Activated T-cell treated with anti-CD3 and anti-CD28 coated beads for 24 hours (primary cell): Measurements from ENCODE around the gene PRR12.

Source experiments
- DNase-seq: peaks from one replicate; pipeline ENCODE4 v3.0.0-alpha.2; 2020; ENCODE audit warnings: low read depth

Gene PRR12, protein sequence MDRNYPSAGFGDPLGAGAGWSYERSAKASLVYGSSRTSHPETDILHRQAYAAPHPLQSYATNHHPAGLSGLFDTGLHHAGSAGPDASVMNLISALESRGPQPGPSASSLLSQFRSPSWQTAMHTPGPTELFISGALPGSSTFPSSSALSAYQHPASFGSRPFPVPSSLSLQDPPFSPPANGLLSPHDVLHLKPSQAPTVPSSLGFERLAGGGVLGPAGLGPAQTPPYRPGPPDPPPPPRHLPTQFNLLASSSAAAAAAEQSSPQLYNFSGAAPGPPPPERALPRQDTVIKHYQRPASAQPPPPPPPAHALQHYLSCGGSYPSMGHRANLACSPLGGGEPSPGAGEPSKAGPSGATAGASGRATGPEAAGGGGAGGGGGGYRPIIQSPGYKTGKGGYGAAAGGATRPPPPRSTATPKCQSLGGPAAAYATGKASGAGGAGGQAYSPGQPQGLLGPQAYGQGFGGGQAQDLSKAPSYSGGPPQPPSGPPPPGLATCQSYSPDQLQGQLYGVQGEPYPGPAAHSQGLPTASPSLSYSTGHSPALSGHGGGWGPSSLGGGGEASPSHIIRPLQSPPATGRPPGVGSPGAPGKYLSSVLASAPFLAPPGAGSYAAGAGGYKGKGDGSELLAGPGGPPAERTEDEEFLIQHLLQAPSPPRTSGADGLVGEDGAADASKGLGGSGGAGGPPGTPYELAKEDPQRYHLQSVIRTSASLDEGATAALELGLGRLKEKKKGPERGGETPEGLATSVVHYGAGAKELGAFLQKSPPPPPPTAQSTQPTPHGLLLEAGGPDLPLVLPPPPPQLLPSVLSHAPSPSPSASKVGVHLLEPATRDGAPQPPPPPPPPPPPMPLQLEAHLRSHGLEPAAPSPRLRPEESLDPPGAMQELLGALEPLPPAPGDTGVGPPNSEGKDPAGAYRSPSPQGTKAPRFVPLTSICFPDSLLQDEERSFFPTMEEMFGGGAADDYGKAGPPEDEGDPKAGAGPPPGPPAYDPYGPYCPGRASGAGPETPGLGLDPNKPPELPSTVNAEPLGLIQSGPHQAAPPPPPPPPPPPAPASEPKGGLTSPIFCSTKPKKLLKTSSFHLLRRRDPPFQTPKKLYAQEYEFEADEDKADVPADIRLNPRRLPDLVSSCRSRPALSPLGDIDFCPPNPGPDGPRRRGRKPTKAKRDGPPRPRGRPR (N-terminal part only)

DNA sequence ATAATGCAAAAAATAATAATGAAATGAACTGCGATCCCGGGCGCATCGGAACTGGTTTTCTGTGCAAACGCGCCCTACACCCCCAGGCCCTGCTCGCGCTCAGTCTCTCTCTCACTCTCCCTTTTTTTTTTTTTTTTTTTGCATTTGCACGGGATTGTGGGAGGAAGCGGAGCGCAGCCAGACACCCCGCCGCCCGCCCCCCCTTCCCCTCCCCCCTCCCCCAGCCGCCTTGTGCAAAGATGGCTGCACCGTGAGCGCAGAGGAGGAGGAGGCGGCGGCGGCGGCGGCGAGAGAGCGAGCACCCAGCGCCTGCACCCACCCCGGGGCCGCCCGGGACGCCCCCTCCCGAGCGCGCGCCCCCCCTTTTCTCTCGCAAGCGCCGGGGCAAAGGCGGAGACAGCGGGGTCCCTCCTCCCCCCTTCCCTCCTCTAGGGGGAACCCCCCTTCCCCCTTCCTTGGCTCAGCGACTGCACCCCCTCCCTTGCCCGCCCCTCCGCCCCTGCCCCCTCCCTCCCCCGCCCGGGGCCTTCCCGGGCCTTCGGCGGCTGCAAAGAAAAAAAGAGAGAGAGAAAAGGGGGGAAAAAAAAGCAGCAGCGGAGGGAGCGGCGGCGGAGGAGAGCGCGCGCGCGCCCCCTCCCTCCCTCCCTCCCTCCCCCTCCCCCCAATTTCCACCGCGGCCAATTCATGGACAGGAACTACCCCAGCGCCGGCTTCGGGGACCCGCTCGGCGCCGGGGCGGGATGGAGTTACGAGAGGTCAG is at the start of gene PRR12:
Gene PRR12, plus strand, starts transcription at position 212 of the 760 bp plus-strand sequence. Its CDS starts 473 bp downstream, at position 685.
- DNase-seq: peak; percentile 63

DNA sequence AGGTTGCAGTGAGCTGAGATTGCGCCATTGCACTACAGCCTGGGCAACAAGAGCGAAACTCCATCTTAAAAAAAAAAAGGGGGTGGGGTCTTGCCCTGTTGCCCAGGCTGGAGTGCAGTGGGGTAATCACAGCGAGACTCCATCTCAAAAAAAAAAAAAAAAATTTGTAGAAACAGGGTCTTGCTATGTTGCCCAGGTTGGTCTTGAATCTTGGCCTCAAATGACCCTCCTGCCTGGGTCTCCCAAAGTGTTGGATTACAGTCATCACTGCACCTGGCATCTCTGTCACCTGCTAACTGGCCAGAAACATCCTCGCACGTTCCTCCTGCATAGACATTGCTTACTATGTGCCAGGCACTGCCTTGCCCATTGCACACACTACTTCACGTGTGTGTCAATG is 49.1 kb upstream of the PRR12 start:
- no peak for DNase-seq

DNA sequence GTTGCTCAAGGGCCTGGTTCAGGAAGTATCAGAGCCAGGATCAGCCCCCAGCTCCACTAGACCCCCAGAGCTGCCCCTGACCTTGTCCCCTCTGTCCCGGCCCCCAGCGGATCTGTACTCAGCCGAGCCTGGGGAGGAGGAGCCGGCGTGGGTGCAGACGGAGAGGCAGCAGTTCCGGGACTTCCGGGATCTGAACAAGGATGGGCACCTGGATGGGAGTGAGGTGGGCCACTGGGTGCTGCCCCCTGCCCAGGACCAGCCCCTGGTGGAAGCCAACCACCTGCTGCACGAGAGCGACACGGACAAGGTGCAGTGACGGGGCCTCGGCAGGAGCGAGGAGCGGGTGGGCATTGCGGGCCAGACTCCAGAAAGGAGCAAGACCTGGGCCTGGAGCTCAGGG is 48.5 kb upstream of the PRR12 start:
- no peak for DNase-seq

DNA sequence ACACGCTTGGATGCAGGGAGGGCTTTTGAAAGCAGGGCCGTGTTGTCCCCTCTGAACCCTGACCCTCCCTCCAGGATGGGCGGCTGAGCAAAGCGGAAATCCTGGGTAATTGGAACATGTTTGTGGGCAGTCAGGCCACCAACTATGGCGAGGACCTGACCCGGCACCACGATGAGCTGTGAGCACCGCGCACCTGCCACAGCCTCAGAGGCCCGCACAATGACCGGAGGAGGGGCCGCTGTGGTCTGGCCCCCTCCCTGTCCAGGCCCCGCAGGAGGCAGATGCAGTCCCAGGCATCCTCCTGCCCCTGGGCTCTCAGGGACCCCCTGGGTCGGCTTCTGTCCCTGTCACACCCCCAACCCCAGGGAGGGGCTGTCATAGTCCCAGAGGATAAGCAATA is 48.0 kb upstream of the PRR12 start:
- no peak for DNase-seq

DNA sequence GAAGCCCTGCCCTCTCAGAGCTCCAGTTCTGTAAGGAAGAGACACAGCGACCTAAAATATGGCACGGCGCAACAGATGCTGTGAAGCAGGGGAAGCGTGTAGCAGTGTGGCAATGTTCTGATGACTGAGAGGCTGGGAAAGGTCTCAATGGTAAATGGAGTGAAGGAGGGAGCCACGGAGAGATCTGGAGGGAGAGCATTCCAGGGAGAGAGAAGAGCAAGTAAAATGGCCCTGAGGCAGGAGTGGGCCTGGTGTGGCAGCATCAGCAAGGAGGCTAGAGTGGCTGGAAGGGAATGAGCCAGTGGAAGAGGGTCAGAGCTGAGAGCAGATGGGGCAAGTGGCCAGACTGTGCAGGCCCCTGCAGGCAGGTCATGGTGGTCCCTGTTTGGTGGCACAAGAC is 46.8 kb upstream of the PRR12 start:
- DNase-seq: no peak

DNA sequence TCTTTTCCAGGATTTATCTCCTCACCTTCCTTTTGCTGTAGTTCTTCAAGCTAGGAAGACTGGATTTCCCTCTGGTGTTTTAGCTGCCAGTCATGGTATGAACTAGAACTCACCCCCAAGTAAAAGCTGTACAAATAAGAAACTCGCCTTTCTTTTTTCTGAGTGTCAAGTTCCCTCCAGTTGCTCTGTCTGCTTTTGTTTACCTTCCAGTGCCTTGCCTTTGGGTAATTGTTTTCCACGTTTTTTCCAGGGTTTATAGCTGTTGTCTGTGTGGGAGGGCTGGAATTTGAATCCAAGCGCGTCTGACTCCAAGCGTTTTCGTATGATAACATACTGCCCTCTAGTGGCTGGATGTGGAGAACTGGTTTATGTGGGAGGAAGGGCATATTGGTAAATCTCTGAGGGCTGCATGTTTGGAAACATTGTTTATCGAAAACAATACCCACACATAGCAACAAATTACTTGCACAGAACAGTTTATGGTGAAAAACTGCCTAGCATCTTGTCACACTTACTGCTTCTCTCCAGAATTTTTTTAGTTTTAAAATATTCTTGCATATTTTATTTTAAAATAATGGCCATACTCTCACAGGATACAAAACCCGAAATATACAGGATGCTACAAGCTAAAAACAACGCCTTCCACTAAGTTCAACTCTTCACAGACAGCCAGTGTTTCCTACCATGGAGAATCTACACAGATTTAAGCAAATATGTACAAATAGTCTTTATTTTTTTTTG is 44.0 kb upstream of the PRR12 start:
- peak; percentile 64 for DNase-seq

DNA sequence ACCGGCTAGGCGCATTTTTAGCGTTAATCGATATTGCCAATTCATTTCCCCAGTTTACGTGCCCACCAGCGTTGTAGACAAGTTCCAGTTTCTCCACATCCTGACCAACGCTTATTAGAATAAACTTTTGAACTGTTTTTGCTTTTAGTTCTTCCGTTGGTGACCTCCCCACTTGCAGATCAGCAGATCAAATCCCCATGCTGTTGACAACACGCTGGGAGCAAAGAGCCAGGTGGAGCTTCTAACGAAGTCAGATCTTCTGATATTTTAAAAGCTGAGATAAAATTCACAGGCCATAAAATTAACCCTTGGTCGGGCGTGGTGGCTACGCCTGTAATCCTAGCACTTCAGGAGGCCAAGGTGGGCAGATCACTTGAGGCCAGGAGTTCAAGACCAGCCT is 41.9 kb upstream of the PRR12 start:
- DNase-seq: no peak

DNA sequence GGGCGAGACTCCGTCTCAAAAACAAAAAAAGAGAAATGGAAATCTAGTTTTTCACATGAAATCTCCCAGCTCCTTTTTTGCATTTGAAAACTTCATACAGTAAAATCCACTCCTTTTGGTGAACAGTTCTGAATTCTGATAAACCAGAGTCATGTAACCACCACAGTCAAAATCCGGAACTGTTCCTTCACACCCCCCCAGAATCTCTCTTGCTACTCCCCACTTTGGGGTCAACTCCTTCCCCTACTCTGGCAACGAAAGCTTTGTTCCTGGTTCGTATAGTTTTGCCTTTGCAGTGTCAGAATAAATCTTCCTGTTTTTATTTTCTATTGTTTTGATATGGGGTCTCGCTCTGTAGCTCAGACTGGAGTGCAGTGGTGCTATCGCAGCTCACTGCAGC is 39.5 kb upstream of the PRR12 start:
- DNase-seq: no peak

DNA sequence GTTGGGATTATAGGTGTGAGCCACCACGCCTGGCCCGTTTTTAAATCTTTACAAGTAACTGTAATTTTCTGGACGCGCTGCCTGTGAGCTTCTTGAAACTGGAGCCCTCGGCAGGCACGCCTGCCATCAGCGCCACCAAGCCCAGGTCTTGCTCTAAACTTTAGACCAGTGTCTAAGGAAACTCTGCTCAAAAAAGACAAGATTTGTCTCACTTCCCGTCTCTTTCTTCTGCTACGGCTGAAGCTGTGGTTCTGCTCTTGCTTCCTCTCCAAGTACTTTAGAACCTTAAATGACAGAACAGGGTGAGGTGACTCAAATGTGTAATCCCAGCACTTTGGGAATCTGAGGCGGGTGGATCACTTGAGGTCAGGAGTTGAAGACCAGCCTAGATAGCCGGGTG is 38.2 kb upstream of the PRR12 start:
- no peak for DNase-seq

DNA sequence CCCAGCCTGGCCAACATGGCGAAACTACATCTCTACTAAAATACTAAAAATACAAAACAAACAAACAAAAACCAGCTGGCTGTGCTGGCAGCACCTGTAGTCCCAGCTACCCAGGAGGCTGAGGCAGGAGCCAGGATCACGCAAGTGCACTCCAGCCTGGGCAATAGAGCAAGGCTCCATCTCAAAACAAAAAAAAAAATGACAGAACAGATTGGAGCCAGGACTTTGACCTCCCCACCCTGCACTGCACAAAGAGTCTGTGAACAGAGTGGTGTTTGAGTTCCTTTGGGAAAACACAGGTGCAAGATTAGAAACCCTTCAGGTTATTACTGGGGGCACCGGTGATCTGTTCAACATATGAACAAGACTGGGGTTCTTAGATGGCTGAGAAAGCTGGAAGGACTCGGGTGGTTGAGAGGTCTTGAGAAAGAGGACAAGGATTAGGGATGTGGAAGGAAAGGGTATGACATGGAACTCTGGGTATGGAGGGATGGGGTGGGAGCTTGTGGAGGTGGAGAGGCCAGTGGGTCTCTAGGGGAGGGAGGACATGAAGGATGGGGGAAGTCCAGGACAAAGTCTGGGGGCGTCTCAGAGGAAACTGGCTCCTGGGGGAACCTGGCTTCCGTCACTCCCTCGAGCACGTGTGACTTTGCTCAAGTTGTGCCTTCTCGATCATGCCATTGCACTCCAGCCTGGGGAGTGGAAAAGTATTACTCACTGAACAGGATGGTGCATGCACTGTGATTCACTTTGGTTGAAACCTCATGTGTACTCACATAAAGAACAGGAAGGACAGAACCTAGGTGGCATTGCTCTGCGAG is 37.3 kb upstream of the PRR12 start:
- DNase-seq: peak; percentile 64

DNA sequence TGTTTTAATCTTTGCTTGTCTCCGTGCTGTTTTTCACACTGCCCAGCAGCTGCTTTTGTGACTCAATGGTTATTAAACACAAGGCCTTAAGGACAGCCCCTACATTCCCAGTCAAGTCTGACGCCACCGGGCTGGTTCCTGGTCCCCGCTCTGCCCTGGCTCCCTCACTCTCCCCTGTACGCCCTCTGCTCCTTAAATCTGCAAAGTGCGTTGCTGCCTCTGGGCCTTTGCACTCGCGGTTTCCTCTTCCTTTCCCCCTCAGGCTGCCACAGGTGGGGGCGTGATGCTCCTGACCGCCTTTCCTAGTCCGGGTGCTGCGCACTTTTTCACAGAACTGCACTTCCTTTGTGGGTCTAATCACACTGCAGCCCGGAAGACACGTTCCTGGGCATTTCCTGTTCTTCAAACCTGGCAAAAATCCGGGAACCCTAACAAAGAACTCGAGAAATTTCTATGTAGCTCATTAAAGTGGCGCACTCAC is 36.2 kb upstream of the PRR12 start:
- no peak for DNase-seq

DNA sequence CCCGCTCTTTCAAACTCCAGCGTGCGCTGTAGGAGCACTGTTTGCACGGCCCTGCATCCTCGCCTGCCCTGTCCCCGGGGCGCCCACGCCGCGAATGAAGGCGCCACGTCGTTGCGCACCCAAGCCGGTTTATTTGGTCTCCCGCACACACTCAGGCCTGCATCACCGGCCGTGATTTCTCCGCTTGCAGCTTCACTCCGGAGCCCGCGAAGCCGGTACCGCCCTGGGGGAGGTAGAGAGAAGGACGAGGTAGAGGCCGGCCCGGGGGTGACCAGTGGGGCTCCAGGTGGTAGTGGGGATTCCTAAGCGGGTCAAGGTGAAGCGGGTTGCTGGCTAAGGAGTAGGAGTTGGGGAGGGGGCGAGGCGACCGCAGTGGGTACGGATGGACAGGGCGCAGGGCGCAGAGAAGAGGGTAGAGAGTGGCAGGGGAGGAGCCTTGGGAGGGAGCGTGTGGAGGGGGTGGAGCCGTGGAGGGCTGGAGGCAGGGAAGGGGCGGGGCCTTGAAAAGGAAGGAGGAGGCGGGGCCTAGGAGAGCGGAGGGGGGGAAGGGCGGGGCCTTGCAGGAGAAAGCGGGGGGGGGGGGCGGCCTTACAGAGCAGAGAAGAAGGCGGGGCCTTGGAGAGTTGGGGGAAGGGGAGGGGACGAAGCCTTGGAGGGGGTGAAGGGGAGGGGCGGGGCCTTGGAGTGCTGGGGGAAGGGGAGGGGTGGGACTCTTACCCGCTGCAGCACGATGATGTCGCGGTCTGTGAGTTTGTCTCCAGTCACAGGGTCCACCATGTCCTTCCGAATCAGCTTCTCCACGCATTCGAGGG is 35.2 kb upstream of the PRR12 start:
- DNase-seq: peak; percentile 67

DNA sequence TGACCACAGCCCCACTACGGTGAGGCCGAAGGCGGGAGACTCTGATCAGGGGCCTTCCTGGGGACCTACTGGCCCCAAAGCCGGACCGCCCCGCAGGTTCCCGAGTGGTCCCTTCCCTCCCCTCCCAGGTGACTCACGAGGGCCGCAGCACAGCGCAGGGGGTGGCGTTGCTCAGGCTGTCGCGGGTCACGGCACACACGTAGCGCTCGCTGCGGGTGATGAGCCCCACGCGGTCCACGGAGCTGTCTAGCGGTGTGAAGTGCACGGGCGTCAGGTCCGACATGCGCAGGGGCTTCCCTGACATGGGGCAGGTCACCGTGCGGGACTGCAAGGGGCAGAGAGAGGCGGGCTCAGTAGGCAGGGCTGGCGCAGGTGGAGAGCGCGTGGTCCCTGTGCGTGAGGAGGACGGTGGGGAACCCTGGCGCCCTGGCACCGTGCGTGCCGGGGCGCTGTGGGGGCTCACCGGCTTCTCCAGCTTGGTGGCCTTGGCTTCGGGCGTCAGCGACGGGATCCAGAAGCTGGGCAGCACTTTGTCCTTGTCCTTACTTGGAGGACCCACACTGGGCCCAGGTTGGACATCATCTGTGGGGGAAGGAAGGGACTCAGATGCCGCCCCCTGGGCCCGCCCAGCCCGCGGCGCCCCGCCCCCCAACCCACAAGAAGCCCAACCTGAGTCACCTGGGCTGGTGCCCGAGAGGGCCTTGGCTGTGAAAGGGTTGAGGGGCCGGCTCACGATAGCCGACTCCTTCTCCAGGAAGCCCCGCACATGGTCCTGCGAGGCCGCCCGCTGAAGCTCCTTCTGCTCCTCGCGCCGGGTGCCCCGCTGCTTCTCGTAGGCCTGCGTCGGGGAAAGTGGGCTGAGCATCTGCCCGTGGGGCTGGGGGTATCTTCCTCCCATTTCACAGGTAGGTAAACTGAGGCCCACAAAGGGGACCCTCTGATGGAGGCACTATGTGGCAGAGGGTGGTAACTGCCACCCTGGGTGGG is 34.3 kb upstream of the PRR12 start:
- DNase-seq: no peak

DNA sequence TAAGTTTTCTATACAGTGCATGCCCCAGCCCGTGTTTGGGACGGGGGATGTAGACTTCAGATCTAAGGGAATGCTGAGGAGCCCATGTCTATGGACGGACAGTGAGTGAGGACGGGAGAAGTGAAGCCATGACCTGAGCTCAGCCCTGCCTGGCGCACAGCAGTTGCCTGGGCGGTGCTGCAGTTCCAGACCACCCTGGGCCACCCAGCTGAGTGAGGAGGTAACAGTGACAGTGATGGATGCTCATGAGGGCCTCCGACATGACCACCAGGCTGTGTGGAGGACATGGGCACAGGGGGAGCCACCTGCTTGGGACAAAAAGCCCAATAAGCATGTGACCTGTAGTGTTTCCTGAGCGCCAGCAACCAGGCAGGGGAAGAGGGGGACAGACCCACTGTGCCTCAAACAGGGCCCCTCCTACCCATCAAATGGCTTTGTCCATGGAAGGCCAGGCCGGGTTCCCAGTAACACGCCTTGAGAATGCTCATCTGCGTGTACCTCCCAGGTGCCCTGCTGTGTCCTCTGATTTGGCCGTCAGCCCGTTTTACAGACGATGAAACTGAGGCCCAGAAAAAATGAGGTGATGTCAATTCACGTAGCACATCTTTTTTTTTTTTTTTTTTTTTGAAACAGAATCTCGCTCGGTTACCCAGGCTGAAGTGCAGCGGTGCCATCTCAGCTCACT is 33.2 kb upstream of the PRR12 start:
- no peak for DNase-seq

DNA sequence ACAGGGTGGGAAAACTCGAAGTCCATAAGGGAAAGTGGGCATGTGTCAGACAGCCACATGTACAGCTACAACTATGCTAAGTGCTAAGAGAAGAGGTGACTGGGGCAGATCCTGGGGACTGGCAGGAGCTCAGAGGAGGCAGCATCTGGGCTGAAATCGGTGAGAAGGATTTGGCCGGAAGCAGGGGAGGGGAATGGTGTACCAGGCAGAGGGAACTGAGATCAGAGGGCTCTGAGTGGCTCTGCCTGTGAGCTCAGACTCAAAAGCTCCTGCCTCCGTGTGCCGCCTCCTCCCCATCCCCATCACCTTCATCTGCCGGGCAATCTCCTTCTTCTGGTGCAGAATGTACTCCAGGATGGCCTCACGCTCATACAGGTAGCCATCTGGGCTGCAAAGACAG is 32.4 kb upstream of the PRR12 start:
- DNase-seq: no peak

DNA sequence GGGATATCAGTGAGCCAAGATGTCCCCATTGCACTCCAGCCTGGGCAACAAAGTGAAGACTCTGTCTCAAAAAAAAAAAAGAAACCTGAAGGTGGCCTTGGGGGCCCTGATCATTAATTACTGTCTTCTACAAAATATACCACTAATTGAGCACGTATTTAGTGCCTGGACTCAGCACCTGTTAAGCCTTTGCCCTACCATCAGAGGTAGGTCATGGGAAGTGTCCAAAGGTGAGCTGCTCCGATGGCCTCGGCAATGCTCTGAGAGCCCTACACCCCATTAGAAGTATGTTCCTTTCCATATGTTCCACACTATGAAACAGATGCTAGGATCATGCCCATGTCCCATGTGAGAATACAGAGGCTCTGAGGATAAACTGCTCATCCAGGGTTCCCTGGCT is 31.5 kb upstream of the PRR12 start:
- no peak for DNase-seq

DNA sequence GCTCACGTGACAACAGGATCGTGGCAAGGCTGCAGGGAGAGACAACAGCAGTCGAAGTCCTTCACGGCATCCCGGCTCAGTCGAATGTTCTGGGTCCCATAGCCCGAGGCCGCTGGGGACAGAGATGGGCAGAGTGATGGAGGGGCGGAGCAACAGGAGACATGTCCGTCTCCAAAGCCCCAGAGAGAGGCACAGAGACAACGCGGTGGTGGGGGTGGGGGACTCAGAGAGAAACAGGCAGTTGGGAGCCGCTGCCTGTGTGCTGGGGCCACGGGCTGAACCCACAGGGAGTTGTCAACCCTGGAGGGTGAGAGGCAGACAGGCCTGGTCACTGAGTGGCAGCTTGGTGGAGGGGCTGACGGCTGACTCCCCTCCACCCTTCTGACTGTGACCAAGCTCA is 31.1 kb upstream of the PRR12 start:
- DNase-seq: no peak
